ENCODE data around the gene MRPL10.

MRPL10 gene

DNA sequence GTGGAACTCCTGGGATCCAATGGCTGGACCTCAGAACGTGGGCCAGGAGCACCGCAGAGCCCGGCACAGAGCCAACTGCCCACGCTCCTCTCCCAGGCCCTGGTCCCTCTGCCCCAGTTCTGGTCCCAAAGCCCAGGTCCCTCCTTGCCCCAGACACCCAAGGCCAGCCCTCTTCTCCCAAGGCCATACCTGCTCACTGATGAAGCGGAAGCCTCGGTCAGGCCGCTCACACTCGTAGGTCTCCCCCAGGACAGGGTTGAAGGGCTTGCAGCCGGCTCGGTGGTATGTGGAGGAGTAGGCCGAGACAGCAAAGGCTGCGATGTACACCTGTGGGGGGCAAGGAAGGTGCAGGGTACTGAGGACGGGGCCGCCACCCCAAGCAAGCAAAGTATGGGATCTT is 18.3 kb downstream of the MRPL10 start:
- H3K4me2 ChIP-seq (ENCODE audit: low read depth, low read length, poor library complexity, severe bottlenecking): no peak overlapping the region
- H3K9ac ChIP-seq (ENCODE audit: low read depth, low read length, poor library complexity, severe bottlenecking): no peak overlapping the region
- peaks cover 14% of the 10 kb centered on the region; the same call in 1 of the 2 replicates for H3K36me3 ChIP-seq (ENCODE audit: insufficient read depth, low read length)
- H3K27me3 ChIP-seq (ENCODE audit: insufficient read depth, low read length, poor library complexity, severe bottlenecking): no peaks in the 10 kb centered on the region
- H2AFZ ChIP-seq (ENCODE audit: low read length): no peak overlapping the region
- H3K79me2 ChIP-seq (ENCODE audit: insufficient read depth, low read length): no peaks in the 10 kb centered on the region
- H3K4me1 ChIP-seq (ENCODE audit: insufficient read depth, low read length, poor library complexity, severe bottlenecking): no peaks in the 10 kb centered on the region
- H3F3A ChIP-seq (ENCODE audit: low read depth): no peaks in the 10 kb centered on the region
- no peaks in the 10 kb centered on the region for H4K20me1 ChIP-seq (ENCODE audit: insufficient read depth, low read length, poor library complexity, severe bottlenecking)
- no peak for TF ChIP-seq EZH2phosphoT487 (IDR thresholded peaks at IDR 0.05; ENCODE audit: borderline replicate concordance)
- TF ChIP-seq, protein P1, sequence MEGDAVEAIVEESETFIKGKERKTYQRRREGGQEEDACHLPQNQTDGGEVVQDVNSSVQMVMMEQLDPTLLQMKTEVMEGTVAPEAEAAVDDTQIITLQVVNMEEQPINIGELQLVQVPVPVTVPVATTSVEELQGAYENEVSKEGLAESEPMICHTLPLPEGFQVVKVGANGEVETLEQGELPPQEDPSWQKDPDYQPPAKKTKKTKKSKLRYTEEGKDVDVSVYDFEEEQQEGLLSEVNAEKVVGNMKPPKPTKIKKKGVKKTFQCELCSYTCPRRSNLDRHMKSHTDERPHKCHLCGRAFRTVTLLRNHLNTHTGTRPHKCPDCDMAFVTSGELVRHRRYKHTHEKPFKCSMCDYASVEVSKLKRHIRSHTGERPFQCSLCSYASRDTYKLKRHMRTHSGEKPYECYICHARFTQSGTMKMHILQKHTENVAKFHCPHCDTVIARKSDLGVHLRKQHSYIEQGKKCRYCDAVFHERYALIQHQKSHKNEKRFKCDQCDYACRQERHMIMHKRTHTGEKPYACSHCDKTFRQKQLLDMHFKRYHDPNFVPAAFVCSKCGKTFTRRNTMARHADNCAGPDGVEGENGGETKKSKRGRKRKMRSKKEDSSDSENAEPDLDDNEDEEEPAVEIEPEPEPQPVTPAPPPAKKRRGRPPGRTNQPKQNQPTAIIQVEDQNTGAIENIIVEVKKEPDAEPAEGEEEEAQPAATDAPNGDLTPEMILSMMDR (conservative IDR thresholded peaks at IDR 0.05; ENCODE audit: low read length): no peak
- no peaks in the 10 kb centered on the region for H3K9me2 ChIP-seq (replicated peaks; ENCODE audit: low read depth, low read length)
- no peaks in the 10 kb centered on the region for H3K9me3 ChIP-seq (ENCODE audit: insufficient read depth, low read depth, low read length)
- H3K4me3 ChIP-seq (ENCODE audit: low read length, poor library complexity, severe bottlenecking): no peak overlapping the region

DNA sequence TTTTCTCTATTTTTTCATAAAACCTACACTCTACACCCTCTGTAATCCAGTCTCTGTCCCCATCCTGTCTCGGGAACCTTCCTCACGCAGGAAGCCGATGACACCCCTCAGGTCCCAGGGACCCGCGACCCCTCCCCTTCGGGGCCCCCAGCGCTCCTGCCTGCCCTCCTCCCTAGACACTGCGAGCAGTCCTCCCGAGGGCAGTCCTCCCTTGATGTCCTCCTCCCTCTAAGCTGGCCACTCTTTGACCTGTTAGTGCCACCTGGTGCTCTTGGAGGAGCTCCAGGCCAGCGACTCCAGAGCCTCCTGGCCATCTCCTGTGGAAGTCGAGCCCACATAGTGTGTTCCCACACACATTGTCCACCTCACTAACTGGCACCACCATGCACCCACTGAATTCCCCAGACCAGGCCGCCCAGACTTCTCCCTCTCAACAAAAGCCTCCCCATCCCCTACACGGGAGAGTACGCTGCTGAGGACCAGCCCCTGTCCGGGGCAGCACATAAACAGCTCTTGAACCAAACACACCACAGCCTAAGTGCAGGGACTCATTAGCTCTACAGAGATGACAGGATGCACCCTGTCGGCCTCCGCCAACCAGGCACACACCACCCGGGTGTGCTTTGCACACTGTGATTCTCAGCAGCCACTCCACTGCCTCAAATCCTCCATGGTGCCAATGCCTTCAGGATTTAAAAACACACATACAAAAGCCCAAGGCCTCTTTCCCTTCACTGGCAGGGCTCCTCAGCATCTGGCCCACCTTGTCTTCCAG is 19.0 kb downstream of the MRPL10 start:
- no peak for TF ChIP-seq EZH2phosphoT487 (IDR thresholded peaks at IDR 0.05; ENCODE audit: borderline replicate concordance)
- TF ChIP-seq, protein P1 (conservative IDR thresholded peaks at IDR 0.05; ENCODE audit: low read length): no peak
- Histone ChIP-seq H3K79me2 (ENCODE audit: insufficient read depth, low read length) (no peaks in the 10 kb centered on the region), H3K4me1 (ENCODE audit: insufficient read depth, low read length, poor library complexity, severe bottlenecking) (no peaks in the 10 kb centered on the region), H3F3A (ENCODE audit: low read depth) (no peaks in the 10 kb centered on the region), H3K36me3 (ENCODE audit: insufficient read depth, low read length) (peaks cover 14% of the 10 kb centered on the region; the same call in 1 of the 2 replicates), H2AFZ (ENCODE audit: low read length) (no peak overlapping the region), H3K9me2 (replicated peaks; ENCODE audit: low read depth, low read length) (no peaks in the 10 kb centered on the region), H3K4me3 (ENCODE audit: low read length, poor library complexity, severe bottlenecking) (no peak overlapping the region), H3K27me3 (ENCODE audit: insufficient read depth, low read length, poor library complexity, severe bottlenecking) (no peaks in the 10 kb centered on the region), H4K20me1 (ENCODE audit: insufficient read depth, low read length, poor library complexity, severe bottlenecking) (no peaks in the 10 kb centered on the region), H3K9me3 (ENCODE audit: insufficient read depth, low read depth, low read length) (no peaks in the 10 kb centered on the region), H3K4me2 (ENCODE audit: low read depth, low read length, poor library complexity, severe bottlenecking) (no peak overlapping the region), H3K9ac (ENCODE audit: low read depth, low read length, poor library complexity, severe bottlenecking) (no peak overlapping the region)

DNA sequence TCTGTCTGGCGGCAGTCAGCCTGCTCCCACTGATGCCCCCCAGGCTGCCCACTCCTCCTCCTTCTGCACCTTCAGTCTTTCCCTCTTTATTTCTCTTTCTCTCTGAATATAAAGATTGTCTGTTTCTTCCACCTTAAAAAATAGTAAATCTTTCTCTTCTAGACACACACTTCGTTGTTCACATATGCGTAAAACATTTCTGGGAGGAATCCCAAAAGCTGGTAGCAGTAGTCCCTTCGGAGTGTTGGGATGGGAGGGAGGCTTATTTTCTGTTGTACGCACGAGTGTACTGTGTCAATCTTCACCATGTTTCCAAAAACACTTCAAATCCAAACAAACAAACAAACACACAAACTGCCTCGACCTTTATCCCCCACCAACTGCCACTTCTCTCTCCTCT is 19.6 kb downstream of the MRPL10 start:
- H2AFZ ChIP-seq (ENCODE audit: low read length): no peak overlapping the region
- H3F3A ChIP-seq (ENCODE audit: low read depth): no peaks in the 10 kb centered on the region
- no peak for TF ChIP-seq EZH2phosphoT487 (IDR thresholded peaks at IDR 0.05; ENCODE audit: borderline replicate concordance)
- TF ChIP-seq, protein P1 (conservative IDR thresholded peaks at IDR 0.05; ENCODE audit: low read length): no peak
- H3K36me3 ChIP-seq (ENCODE audit: insufficient read depth, low read length): peaks cover 10% of the 10 kb centered on the region; the same call in 1 of the 2 replicates
- H3K27me3 ChIP-seq (ENCODE audit: insufficient read depth, low read length, poor library complexity, severe bottlenecking): no peaks in the 10 kb centered on the region
- no peaks in the 10 kb centered on the region for H3K4me1 ChIP-seq (ENCODE audit: insufficient read depth, low read length, poor library complexity, severe bottlenecking)
- no peaks in the 10 kb centered on the region for H3K79me2 ChIP-seq (ENCODE audit: insufficient read depth, low read length)
- H3K4me2 ChIP-seq (ENCODE audit: low read depth, low read length, poor library complexity, severe bottlenecking): no peak overlapping the region
- no peaks in the 10 kb centered on the region for H4K20me1 ChIP-seq (ENCODE audit: insufficient read depth, low read length, poor library complexity, severe bottlenecking)
- H3K9me3 ChIP-seq (ENCODE audit: insufficient read depth, low read depth, low read length): no peaks in the 10 kb centered on the region
- H3K9ac ChIP-seq (ENCODE audit: low read depth, low read length, poor library complexity, severe bottlenecking): no peak overlapping the region
- H3K4me3 ChIP-seq (ENCODE audit: low read length, poor library complexity, severe bottlenecking): no peak overlapping the region
- H3K9me2 ChIP-seq (replicated peaks; ENCODE audit: low read depth, low read length): no peaks in the 10 kb centered on the region

All from Loucy (cell line).